Renal cortical epithelial cell (primary cell): ENCODE results near the gene ADAD2. TPM values are rescaled to one million over a fixed set of nuclear protein-coding genes. Genes with fewer than 3 reads are reported as not detected.
"Not testable (repeated sequence)": the region's sequence is repeated elsewhere in the genome, so short reads cannot be mapped to it uniquely, and the experiment has no call there.

Experiments used
- DNase-seq: peaks from one replicate; pipeline ENCODE4 v3.0.0-alpha.2; 2011; ENCODE audit warnings: low read depth
- total RNA-seq: library from RNA; depleted of rRNA; stranded (reverse); fragments of >200 nt; gene quantifications from 2 replicates; pipeline ENCODE4 v1.2.3, GENCODE V29; 2014

ADAD2 gene
- total RNA-seq, 1 donor from 2014 or later, result not detected

DNA sequence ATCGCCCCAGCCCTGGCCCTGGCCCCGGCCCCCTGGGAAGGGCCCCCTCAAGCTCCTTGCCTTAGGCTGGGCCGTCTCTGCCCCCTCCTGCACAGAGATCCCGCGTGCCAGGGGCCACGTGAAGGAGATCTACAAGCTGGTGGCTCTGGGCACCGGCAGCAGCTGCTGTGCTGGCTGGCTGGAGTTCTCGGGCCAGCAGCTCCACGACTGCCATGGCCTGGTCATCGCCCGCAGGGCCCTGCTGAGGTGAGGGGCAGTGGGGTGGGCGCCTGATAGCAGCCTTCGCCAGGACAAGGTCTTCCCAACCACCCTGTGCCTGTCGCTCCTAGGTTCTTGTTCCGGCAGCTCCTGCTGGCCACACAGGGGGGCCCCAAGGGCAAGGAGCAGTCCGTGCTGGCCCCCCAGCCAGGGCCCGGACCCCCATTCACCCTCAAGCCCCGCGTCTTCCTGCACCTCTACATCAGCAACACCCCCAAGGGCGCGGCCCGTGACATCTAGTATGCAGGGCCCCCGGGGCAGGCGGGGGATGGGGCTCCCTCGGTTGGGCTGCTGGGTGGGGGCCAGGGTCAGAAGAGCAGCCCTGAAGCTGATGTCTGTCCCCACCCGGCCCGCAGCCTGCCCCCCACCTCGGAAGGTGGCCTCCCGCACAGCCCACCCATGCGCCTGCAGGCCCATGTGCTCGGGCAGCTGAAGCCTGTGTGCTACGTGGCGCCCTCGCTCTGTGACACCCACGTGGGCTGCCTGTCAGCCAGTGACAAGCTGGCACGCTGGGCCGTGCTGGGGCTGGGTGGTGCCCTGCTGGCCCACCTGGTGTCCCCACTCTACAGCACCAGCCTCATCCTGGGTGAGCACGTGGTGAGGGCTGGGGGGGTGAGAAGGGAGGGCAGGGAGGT, 4.5 kb downstream of the ADAD2 start:
- no peak for DNase-seq

DNA sequence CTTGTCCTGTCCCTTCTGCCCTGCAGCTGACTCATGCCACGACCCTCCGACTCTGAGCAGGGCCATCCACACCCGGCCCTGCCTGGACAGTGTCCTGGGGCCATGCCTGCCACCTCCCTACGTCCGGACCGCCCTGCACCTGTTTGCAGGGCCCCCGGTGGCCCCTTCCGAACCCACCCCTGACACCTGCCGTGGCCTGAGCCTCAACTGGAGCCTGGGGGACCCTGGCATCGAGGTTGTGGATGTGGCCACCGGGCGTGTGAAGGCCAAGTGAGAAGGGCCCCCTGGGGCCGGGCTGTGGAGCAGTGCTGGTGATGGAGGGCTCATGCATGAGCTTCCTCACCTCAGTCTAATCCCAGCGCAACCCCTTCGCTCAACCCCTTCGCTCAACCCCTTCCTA, 5.1 kb downstream of the ADAD2 start:
- DNase-seq, result no peak

DNA sequence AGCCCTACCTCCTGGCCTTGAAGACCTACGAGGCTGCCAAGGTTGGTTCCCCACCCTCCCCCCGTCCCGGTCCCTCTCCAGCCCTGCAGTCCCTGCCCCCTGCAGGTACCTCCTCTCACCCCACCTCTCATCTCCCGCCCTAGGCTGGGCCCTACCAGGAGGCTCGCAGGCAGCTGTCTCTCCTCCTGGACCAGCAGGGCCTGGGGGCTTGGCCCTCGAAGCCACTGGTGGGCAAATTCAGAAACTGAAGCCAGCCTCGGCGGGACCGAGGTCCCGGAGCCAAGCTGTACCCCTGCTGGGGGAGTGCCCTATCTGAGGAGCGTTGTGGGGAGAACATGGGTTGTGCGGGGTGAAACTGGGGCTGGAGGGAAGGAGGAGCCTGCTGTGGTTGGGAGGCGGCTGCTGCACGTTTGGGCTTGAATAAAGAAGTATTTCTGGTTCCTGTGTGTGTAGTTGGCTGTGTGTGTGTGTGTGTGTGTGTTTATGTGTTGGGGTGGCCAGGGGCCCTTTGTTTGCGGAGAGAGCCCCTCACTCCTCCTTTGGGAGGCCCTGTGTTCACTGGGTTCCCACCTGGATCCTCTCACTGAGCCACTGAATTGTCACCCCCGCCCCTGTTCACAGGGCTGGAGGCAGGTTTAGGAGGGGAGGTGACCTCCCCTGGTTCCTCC, 5.9 kb downstream of the ADAD2 start:
- DNase-seq, result no peak

DNA sequence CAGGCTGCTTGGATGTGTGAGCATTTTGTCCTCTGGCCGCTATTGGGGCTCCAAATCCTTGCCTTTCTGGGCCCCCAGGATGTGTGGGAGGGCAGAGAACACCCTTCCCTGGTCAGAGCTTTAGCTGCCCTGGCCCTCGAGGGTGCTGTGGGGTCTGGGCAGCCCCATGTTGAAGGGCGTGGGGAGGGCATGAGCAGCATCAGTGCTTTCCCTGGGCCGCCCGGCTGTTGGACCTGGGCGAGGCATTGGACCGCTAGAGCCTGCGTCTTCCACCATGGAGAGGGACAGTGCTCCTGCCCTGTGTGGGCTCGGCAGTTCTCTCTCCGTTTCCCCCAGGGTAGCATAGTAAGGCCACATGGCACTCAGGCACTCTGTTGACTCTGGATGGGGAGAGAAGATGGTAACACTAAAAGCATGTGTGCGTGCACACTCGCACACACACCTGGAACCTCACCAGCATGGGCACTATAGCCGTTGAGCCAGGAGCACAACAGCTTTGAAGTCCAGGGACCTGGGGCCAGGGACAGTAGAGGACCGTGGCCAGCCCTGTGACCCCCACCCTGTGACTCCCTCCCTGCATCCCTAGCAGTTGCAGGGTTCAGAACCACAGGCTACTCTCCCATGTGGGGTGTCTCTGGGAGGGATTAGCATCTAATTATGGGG, 6.6 kb downstream of the ADAD2 start:
- DNase-seq, result no peak

DNA sequence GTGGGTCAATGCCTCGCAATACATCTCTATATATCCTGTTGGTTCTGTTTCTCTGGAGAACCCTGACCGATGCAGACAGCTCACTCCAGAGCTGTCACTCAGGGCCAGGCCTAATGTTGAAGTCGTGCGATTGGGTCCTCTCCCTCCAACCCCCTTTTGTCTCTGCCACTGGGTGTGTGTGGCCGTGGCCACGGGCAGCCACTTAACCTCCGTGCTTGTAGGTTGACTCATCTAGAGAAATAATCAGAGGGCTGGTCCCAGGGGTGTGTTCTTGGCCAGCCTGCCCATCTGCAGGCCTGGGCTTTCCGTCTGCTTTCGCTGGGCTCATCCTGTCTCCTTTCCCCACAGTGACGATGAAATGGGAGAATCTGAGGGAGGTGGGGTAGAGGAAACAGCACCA, 7.4 kb downstream of the ADAD2 start:
- DNase-seq, result no peak

DNA sequence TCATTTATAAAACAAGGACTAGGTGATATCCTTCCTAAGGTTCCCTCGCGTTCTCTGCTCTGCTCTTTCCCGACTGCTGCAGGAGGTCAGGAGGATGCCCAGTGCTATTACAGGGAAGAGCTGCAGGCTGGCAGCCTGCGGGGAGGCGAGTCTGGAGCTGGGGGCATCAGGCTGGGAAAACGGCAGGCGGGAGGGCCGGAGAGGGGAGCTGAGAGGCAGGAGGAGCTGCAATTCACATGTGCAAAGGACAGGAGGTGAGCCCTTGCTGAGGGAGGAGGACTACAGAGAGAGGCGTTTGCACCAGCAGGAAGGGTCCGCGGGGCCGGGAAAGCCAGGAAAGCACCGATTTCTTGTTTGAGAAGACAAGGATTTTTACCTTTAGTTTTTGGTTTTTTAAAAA, 8.1 kb downstream of the ADAD2 start:
- DNase-seq, result no peak

DNA sequence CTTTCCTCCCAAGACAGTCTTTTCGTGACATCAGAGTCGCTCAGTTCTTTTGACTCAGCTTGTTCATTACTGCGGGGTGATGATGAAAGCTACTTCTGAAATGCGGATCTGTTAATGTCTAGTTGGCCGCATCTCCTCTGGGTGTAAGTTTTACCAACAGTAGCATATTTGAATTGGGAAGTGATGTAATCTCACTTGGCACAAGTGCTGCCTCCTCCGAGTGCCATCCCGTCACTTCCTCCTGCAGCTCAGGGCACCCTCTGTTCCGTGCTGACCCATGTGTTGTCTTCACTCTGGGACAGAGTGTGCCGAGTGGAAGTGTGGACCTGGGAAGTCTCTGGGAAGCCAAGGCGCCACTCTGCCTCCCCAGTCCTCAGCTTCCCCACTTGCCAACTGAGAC, 8.9 kb downstream of the ADAD2 start:
- DNase-seq, result no peak

DNA sequence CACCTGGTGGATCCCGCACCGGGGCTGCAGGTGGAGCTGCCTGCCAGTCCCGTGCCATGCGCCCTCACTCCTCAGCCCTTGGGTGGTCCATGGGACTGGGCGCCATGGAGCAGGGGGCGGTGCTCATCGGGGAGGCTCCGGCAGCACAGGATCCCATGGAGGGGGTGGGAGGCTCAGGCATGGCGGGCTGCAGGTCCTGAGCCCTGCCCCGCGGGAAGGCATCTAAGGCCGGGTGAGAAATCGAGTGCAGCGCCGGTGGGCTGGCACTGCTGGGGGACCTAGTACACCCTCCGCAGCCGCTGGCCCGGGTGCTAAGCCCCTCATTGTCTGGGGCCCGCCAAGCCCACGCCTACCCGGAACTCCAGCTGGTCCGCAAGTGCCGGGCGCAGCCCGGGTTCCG, 13.6 kb downstream of the ADAD2 start:
- DNase-seq, result not testable (repeated sequence)

DNA sequence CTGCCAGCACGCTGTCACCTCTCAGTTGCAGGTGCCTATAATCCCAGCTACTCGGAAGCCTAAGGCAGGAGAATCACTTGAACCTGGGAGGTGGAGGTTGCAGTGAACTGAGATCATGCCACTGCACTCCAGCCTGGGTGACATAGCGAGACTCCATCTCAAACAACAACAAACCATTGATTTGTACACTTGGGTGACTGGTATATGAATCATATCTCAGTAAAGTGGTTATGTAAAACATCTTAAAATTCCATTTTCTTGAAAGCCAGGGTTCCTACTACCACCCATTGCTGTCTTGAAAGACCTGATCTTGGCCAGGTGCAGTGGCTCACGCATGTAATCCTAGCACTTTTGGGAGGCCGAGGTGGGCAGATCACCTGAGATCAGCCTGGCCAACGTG, 14.2 kb downstream of the ADAD2 start:
- DNase-seq, result not testable (repeated sequence)

DNA sequence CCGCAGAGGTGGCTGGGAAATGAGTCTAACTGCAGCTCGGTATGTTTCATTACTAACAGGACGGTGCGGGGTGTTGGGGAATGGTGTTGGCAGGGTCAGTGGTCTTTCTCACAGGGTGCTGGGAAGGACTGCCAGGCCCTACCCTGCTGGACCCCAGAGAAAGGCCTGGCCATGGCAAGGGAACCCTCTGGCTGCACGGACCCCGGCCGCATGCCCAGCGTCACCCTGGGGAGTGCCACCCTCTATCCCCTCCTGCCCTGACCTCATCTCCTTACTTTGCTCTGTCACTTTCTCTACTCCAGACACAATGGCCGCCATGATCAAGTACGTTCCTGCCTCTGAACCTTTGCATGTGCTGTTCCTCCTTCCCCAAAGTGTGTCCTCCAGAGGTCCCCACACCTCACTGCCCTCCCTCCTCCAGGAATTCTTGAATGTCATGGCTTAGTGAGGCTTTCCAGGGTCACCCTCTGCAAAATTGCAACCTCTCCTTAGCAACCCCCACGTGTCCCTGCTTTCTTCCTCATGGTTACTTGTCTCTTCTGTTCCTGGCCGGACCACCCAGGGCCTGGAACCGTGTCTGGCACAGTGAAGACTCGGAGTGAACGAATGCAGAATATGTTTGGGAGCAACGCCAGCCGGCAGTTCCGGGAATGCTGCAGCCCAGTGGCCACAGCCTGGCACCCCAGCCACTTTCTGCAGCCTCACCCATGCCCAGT, 15.2 kb downstream of the ADAD2 start:
- DNase-seq, result no peak

DNA sequence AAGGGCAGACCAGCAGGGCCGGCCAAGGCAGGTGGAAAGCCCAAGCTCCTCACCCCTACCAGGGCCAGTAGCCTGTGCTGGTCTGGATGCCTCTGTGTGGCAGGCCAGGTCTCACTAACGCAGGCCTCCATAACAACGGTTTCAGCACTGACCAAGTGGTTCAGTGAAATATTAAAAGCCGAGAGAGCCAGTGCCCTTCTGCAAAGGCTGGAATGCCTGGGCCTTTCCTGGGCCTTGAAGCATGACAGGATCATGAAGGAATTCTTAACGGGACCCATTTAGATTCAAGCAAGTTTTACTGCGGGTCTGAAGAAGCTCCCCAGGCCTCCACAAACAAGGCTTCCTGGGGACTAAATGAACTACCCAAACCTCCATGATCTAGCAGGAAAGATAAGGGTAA, 16.3 kb downstream of the ADAD2 start:
- DNase-seq, result peak; percentile 77

DNA sequence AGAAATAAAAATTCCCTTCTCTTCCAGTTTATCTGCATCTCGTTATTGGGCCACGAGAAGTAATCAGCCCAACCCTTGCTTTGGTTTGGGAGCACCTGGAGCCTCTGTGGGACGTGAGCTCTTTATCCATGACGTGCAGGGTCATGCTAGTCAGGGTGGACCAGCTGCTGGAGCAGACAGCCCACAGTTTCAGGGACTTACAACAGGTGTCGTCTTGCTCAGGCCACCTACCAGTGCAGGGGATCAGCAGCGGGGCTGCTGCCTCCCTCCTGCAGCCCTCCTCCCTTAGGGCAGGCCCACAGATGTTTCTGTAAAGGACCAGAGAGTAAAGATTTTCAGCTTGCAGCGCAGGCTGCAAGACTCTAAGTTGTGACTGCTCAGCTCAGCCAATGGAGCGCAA, 16.9 kb downstream of the ADAD2 start:
- DNase-seq, result no peak

DNA sequence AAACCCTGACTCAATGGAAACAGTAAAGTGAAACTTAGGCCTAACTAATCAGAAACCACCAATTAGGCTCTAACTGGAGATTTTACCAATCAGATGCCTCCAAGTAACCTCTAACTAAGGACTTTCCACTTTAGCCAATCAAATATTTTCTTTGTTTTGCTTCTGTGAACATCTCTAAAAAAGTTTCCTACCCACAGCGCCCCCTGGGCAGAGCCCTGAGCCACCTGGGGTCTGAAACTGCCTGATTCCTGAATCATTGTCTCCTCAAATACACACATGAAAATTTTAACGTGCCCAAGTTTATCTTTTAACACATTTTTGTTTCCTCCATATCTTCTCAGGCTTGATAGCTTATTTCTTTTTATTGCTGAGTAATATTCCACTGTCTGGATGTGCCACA, 19.0 kb downstream of the ADAD2 start:
- DNase-seq, result no peak

DNA sequence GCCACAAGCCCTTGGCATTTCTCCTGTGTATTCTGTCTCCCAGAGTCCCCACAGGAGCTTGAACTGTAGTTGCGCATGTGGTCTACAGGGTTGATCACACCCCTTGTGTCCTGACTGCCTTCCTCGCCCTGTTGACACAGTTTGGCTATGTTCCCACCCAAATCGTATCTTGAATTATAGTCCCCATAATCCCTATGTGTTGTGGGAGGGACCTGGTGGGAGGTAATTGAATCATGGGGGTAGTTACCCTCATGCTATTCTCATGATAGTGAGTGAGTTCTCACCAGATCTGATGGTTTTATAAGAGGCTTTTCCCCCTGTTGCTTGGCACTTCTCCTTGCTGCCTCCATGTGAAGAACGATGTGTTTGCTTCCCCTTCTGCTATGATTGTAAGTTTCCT, 21.2 kb downstream of the ADAD2 start:
- DNase-seq, result no peak

DNA sequence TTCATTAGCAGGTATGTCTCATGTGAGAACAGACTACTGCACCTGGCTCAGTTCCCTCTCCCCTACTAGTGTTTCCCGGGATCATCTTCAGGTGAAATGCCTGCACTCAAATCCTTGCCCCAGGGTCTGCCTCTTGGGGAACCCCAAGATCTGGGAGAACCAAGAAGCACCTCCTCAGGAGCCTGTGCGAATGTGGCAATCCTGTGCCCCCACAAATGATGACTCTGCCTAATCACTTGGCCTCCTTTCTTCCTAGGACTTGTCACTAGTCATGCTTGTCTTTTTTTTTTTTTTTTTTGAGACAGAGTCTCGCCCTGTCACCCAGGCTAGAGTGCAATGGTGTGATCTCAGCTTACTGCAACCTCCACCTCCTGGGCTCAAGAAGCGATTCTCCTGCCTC, 21.7 kb downstream of the ADAD2 start:
- no peak for DNase-seq

DNA sequence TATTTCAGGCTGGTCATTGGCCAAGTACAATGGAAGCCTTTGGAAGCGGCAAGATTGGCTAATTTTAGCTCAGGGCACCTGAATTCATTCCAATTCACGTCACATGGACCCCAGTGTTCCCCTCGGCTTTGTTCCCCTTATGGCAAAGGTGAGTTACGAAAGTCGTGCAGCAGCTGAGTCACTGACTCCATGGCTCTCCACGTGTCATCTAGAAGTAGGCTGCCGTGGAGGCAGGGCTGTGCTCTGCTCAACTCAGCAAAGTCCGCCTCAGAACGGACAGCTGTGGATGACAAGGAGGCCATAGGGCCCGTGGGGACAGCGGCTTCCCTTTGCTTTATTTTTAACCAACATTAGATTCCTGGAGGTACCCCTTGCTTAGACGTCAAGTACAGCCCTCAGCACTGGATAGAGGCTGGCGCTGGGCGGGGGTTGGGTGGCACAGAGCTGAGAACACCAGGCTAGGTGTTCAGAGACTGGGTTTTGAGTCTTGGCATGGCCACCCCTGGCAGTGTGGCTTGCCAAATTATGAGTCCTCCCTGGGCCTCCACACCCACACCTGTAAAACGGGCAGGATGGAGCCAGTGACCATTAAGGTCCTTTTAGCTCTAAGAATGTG, 23.6 kb downstream of the ADAD2 start:
- no peak for DNase-seq

DNA sequence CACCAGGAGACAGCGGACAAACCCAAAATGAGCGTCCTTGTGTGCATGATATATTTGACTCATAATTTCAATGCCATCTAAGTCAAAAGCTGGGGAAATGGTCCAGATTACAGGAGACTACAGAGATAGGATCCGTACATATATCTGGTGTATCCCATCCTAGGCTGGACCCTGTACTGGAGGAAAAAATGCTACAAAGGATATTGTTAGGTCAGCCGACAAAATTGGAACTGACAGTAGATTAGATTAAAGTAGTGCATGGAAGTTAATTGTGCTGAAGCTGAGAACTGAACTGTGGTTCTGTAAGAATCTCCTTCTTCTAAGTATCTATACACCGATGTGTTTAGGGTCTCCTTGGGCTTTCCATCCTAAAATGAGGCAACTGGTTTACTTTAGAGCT, 24.6 kb downstream of the ADAD2 start:
- no peak for DNase-seq

DNA sequence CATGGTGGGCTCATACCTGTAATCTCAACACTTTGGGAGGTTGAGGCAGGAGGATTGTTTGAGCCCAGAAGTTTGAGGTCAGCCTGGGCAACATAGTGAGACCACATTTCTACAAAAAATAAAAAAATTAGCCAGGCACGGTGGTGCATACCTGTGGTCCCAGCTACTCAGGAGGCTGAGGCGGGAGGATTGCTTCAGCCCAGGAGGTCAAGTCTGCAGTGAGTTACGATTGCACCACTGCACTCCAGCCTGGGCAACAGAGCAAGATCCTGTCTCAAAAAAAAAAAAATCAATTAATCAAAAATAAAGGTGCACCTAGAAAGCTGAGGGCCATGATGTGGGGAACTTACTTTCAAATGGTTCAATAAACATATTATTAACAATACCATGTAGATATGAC, 25.2 kb downstream of the ADAD2 start:
- not testable (repeated sequence) for DNase-seq

DNA sequence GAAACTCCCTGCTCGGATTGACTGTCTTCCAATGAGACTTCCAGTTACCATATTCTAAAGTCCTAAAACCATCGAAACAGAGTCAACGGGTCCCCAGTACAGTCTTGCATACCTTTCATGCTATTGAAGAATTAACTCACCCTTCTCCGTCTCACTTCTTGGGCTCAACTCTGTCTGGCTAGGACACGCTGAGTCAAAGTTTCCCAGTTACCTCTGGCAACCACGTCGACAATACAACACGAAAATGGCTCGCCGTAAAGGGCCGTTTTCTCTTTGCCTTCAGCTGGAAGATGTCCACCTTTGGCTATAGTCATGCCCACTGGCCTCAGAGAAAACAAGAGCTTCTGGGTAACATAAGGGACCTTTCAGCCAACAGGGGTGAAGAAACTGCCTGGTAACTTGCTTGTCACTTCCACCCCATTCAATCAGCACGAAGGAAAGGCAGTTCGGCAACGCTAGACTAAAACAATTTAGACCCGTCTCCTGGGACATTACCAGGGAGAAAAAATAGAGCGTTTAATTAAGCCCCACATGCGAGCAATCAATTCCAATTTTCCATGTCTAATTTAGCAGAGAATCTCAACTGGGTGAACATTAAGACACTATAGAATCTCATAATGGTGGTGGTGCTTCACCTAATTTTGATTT, 27.3 kb downstream of the ADAD2 start:
- no peak for DNase-seq

DNA sequence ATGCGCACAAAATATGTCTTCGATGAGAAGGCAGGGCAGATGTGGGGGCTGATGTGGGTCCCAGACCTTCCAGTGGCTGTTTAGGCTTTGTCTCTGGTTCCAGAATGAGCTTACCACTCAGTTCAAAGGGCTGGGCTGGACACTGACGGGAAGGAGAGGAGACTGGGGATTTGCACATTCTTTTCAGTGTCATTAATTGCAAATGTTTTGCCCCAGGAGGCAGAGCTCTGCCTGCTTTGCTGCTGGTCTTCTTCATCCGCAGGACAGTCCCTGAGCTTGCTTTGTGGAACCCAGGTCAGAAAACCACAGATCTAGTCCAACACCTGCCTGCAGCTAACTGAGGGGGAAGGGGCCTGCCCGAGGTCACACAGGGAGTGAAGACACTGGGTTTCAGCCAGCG, 28.0 kb downstream of the ADAD2 start:
- no peak for DNase-seq

DNA sequence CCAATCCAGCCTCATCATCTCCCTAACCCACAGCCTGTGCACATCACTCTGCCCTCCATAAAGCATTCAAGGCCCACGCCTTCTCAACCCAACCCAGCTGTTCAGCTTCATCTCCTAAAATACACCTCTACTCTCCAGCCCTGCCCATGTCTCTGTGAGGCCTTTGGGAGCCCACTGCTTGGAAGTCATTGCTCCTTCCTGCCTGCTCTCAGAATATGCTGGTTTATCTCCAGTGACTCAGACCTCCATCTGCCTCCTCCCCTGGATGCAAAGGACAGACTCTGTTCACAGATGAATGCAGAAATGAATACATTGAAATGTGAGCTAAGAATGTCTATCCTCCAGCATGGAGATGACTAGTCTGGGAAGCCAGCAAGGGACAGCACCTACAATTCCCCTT, 29.9 kb downstream of the ADAD2 start:
- no peak for DNase-seq
